Right renal pelvis (tissue), 4 donors: ENCODE results near the gene PALM. TPM values are rescaled to one million over a fixed set of nuclear protein-coding genes. Genes with fewer than 3 reads are reported as not detected.

ENCODE experiments used
- DNase-seq, 4 donors: peaks; one replicate each; pipeline ENCODE4 v3.0.0-alpha.2; 2013; ENCODE audit warnings: low read depth in 4 of 4, low spot score in 3 of 4, missing footprints in 1 of 4
- polyA plus RNA-seq, 4 donors: library from polyadenylated mRNA; unstranded; fragments of 120-200 nt; gene quantifications; one replicate each; pipeline ENCODE4 v1.2.1, GENCODE V29; 2013; ENCODE audit not compliant: insufficient read length in 4 of 4

The PALM gene
- polyA plus RNA-seq, 4 donors = 79.7 to 121 (median 87.5) TPM

DNA sequence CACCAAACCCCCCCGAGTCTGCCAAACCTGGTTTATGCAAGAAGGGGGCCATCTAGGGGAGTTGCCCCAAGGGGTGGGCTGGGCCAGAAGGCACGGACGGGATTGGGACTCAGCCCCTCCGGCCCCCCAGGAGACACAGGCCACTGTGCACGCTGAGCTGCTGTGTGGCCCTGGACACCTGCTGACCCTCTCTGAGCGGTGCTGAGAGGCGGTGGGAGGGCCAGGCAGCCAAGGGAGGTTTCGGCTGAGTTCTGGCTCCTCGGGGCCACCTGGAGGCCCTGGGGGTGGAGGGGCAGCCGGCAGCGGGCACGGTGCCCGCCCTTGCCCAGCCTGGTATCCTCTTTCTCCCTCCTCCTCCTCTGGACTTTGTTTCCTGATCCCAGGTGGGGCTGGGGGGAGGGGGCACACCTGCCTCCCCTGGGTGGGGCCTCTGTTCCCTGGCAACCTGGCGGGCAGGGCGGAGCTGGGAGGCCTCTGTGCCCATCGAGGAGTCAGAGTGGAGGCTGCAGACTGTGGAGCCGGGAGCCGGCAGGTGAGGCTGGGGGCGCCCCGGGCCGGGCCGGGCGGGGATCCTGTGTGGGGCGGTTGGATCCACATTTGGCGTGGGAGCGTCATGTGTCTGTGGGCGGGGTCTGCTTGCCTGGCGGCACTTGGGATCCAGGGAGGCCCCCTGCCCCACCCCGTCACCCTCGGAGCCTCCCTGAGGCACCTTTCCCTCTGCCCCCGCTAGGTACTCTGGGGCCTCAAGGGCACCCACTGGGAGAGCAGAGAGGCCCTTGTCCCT lies 42.1 kb downstream of the PALM start, which contains the start of gene MISP:
Gene MISP, plus strand, starts transcription at position 473 of the 784 bp plus-strand sequence. CDS start 5,835 bp downstream, outside the sequence.
- DNase-seq = no peak

DNA sequence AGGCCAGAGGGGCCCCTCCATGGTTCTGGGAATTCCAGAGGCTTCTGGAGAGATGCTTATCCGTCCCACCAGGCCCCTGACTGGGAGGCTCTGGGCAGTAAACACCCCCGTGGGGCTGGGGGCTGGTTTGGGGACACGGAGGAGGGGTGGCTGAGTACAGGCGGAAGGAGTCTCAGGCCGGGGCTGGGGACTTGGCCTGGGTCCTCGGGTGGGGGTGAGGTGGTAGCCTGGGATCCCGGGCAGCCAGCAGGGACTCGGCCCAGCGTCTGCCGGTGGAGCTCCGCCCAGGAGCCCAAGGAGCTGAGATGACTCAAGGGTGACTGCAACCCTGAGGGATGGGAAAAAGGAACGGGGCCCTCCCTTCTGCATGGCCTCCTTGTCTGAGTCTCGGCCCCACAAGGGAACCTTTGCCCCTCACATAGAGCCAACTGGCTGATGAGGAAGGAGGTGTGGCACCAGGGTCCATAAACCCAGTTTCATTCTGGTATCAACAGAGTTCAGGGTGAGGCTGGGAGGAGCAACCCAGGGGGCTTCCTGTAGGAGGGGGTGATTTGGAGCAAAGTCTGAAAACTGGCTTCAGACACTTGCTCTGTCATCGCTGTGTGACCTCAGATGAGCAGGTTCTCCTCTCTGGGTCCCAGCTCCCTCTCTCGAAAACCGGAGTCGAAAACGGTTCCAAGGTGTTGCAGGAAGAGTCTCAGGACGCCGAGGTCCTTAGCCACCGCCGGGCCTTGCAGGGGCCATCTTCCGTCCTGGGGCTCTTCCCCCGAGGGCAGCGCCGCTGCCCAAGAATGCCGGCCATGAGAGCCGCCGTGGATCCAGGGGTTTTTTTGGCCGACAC lies 43.0 kb downstream of the PALM start:
- no peak for DNase-seq

GRCh38 chr19:752652-753517 lies 44.1 kb downstream of the PALM start:
- DNase-seq = peak in 2 of 4 donors; percentile 48 to 50

- no peak for DNase-seq
These were observed 45.8 kb downstream of the PALM start for GRCh38 chr19:754530-754929.

DNA sequence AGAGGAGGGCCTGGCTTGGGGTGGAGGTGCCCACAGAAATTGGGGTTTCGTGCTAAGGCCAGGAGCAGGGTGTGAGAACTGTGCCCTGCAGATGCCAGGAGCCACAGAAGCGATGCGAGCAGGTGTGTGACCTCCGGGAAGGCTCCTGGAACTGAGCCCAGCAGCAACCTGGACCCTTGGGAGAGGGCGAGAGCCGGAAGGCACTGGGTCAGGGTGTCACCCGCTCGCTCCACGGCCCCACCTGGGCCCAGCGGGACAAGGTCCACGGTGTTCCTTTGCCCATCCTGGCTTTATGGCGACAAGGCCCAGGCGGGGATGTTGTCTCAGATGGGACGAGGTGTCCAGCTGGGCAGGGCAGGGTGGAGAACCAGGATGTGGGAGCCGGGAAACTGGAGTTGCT lies 46.3 kb downstream of the PALM start:
- DNase-seq = no peak

DNA sequence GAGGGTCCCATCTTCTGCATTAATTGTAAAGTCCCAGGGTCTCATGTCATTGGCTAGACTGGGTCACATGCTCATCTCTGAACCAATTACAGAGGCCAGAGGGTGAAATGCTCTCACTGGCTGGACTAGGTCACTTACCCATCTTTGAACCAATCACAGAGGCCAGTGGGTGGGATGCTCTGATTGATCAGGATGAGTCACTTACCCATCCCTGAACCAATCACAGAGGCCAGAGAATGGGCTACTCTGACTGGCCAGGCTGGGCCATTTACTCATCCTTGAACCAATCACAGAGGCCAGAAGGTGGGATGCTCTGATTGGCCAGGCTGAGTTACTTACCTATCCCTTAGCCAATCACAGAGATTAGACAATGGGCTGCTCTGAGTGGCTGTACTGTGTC lies 47.5 kb downstream of the PALM start:
- DNase-seq = no peak

DNA sequence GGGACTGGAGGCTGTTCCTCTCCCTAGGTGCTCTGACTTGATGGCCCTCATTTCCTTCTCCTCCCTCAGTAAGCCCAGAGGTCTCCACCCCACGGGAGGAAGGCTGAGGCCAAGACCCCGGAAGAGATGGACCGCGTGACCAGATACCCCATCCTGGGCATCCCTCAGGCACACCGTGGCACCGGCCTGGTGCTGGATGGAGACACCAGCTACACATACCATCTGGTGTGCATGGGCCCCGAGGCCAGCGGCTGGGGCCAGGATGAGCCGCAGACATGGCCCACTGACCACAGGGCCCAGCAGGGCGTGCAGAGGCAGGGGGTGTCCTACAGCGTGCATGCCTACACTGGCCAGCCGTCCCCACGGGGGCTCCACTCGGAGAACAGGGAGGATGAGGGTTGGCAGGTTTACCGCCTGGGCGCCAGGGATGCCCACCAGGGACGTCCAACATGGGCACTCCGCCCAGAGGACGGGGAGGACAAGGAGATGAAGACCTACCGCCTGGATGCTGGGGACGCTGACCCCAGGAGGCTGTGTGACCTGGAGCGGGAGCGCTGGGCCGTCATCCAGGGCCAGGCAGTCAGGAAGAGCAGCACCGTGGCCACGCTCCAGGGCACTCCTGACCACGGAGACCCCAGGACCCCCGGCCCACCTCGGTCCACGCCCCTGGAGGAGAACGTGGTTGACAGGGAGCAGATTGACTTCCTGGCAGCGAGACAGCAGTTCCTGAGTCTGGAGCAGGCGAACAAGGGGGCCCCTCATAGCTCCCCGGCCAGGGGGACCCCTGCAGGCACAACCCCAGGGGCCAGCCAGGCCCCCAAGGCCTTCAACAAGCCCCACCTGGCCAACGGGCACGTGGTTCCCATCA lies 48.3 kb downstream of the PALM start:
- no peak for DNase-seq

- no peak for DNase-seq
These were observed 49.3 kb downstream of the PALM start for GRCh38 chr19:757811-758668.

GRCh38 chr19:763181-763580 lies 54.4 kb downstream of the PALM start:
- DNase-seq = no peak

DNA sequence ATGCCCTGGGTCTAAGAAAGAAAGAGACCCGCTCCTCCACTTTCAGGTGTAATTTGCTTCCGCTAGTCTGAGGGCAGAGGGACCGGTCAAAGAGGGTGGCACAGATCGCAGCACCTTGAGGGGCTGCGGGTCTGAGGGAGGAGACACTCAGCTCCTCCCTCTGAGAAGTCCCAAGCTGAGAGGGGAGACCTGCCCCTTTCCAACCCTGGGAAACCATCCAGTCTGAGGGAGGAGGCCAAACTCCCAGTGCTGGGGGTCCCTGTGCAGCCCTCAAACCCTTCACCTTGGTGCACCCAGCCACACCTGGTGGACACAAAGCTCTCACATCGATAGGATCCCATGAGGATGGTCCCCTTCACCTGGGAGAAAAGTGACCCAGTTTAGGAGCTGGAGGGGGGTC lies 55.1 kb downstream of the PALM start:
- DNase-seq = no peak

- no peak for DNase-seq
These were observed 55.6 kb downstream of the PALM start for GRCh38 chr19:764301-764700.

GRCh38 chr19:765179-765738 lies 56.5 kb downstream of the PALM start:
- no peak for DNase-seq

DNA sequence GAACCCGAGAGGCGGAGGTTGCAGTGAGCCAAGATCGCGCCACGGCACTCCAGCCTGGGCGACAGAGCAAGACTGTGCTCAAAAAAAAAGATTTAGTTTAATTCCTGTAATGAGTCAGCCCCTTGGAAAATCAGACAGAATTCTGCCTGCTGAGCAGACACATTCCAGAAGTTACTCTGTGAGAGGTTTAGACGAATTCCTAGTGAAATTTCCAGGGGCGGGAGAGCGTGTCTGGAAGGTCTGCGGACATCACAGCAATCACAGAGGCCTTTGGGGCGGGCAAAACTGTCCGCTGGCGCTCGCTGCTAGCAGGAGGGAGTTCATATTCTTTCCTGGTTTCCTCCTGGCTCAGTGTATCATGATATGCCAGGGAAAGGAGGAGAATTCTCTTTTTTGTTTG lies 59.7 kb downstream of the PALM start:
- DNase-seq = no peak

- no peak for DNase-seq
These were observed 60.9 kb downstream of the PALM start for GRCh38 chr19:769616-770015.

GRCh38 chr19:771332-771785 lies 62.6 kb downstream of the PALM start:
- DNase-seq = no peak

GRCh38 chr19:772063-772462 lies 63.3 kb downstream of the PALM start:
- DNase-seq = no peak

DNA sequence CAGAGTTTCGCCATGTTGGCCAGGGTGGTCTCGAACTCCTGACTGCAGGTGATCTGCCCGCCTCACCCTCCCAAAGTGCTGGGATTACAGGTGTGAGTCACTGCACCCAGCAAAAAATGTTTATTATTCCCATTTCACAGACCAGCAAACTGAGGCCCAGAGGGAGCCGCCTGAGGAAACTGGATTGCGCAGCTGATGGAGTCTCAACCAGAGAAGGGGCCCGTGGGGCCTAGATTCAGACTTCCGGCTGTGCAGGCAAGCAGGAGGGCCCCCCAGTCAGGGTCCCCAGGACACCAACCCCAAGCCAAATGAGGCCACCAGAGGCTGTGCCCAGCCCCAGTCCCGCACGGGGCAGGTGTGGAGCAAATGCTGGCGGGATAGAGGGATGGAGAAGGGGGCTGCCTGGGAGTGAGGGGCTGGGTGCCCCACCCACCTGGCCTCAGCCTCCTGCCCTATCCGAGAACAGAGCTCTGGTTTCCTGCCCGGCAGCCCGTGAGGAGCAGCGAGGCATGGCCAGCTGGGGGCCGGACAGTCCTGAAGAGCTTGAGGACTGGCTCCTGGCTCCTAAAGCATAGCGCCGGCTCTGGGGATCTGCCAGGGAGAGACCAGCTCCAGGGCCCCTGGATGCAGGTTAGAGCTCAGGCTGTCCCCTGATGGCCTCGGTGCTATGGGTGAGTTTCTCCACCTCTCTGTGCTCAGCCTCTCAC lies 64.1 kb downstream of the PALM start:
- DNase-seq = no peak

- DNase-seq = no peak
These were observed 67.8 kb downstream of the PALM start for GRCh38 chr19:776549-776948.
